GM12878 (cell line): ENCODE measurements around the gene PIERCE2. TPM values are rescaled to one million over a fixed set of nuclear protein-coding genes. Genes with fewer than 3 reads are reported as not detected.

ENCODE experiments used
- ATAC-seq: fragments of 200-7000 bp; cut with Tn5 transposase; 3 replicates; pipeline ENCODE4 v1.9.1; 2020; ENCODE audit warnings: mild to moderate bottlenecking, moderate library complexity
- BruUV-seq: library from RNA; stranded (reverse); fragments of 400-500 nt; replicated peaks from 2 replicates; lab custom pipeline; 2021; lab: Mats Ljungman, UMichigan
- CTCF ChIA-PET: fragments of 300-600 bp; sonication (Branson Sonifier 250); formaldehyde crosslinking; extraction: SDS; loops from one replicate; lab custom pipeline; 2021; ENCODE audit warnings: inconsistent platforms; lab: Yijun Ruan, JAX
- POLR2A ChIA-PET: fragments of 350-600 bp; formaldehyde crosslinking; extraction: SDS; loops from one replicate; lab custom pipeline; 2021; ENCODE audit warnings: inconsistent platforms; lab: Charles Lee
- RAD21 ChIA-PET: fragments of 300-600 bp; sonication (Branson Sonifier 250); formaldehyde crosslinking; loops from one replicate; lab custom pipeline; 2023; ENCODE audit warnings: antibody characterized with exemption; ENCODE audit not compliant: unreplicated experiment; lab: Charles Lee
- SMC1A ChIA-PET: fragments of 300-600 bp; sonication (Branson Sonifier 250); formaldehyde crosslinking; loops from one replicate; lab custom pipeline; 2023; ENCODE audit not compliant: unreplicated experiment, uncharacterized antibody; lab: Charles Lee
- DNase-seq: peaks from one replicate; pipeline ENCODE4 v3.0.0-alpha.2; 2011; ENCODE audit warnings: low read depth, low spot score
- FAIRE-seq: peaks from 3 replicates; lab custom pipeline; 2011; peaks lifted over from hg19 to GRCh38; lab: Jason Lieb, UNC
- H2AFZ ChIP-seq: 2 replicates; pipeline ENCODE4 v1.6.0; 2011; ENCODE audit warnings: low read depth, low read length, control low read depth; ENCODE audit not compliant: control insufficient read depth
- H3K27ac ChIP-seq: 2 replicates; pipeline ENCODE4 v1.5.1; 2011; ENCODE audit warnings: control low read depth; ENCODE audit not compliant: control insufficient read depth, insufficient read depth
- H3K27me3 ChIP-seq, 2 experiments: replicated peaks in 1 of 2; 2 replicates each; pipeline versions ENCODE4 v1.6.0 to v1.6.1; 2011; ENCODE audit warnings: low read length in 1 of 2; ENCODE audit not compliant: control insufficient read depth in 2 of 2, insufficient read depth in 2 of 2
- H3K36me3 ChIP-seq, 2 experiments: 2 replicates each; pipeline ENCODE4 v1.5.1; 2011; ENCODE audit warnings: low read length in 1 of 2; ENCODE audit not compliant: control insufficient read depth in 2 of 2, insufficient read depth in 2 of 2
- H3K4me1 ChIP-seq: 2 replicates; pipeline ENCODE4 v1.6.1; 2011; ENCODE audit warnings: mild to moderate bottlenecking, low read length, moderate library complexity, mixed read lengths; ENCODE audit not compliant: control insufficient read depth, insufficient read depth
- H3K4me2 ChIP-seq: 2 replicates; pipeline ENCODE4 v1.6.0; 2011; ENCODE audit warnings: control low read depth; ENCODE audit not compliant: control insufficient read depth, insufficient read depth
- H3K4me3 ChIP-seq: fragments of 200-600 bp; sonication (generic); 2 replicates; pipeline ENCODE4 v1.5.1; 2016
- H3K79me2 ChIP-seq: 2 replicates; pipeline ENCODE4 v1.6.0; 2011; ENCODE audit warnings: low read length; ENCODE audit not compliant: control insufficient read depth, insufficient read depth
- H3K9ac ChIP-seq: 2 replicates; pipeline ENCODE4 v1.8.0; 2011; ENCODE audit warnings: low read length, control low read depth, mixed read lengths; ENCODE audit not compliant: control insufficient read depth, insufficient read depth
- H3K9me3 ChIP-seq: replicated peaks from 3 replicates; pipeline ENCODE4 v1.5.1; 2011; ENCODE audit warnings: mild to moderate bottlenecking, low read length; ENCODE audit not compliant: control insufficient read depth, insufficient read depth
- H4K20me1 ChIP-seq: 2 replicates; pipeline ENCODE4 v1.6.0; 2011; ENCODE audit not compliant: control insufficient read depth, insufficient read depth
- CHD4 ChIP-seq: fragments of 200-600 bp; sonication (generic); IDR thresholded peaks from 2 replicates; pipeline ENCODE4 v1.6.1; 2016; ENCODE audit warnings: mild to moderate bottlenecking
- CREM ChIP-seq: IDR thresholded peaks from 2 replicates; pipeline ENCODE4 v1.6.1; 2014; ENCODE audit warnings: antibody characterized with exemption, low read depth
- KAT2A ChIP-seq: conservative IDR thresholded peaks from 2 replicates; pipeline ENCODE4 v1.6.1; 2011; ENCODE audit warnings: low read depth, low read length; ENCODE audit not compliant: control insufficient read depth
- NFYA ChIP-seq: IDR thresholded peaks from 2 replicates; pipeline ENCODE4 v1.6.1; 2011; ENCODE audit warnings: low read depth, mild to moderate bottlenecking, low read length, improper control_type of control experiment, borderline replicate concordance
- POLR2A ChIP-seq: IDR thresholded peaks from 2 replicates; pipeline ENCODE4 v1.6.1; 2011; ENCODE audit warnings: low read depth, mild to moderate bottlenecking, low read length
- RB1 ChIP-seq: fragments of 450-650 bp; formaldehyde crosslinking; IDR thresholded peaks from 2 replicates; pipeline ENCODE4 v1.6.1; 2017; ENCODE audit warnings: mild to moderate bottlenecking, borderline replicate concordance
- SIX5 ChIP-seq: IDR thresholded peaks from 2 replicates; pipeline ENCODE4 v1.6.1; 2011; ENCODE audit warnings: mild to moderate bottlenecking, low read depth, low read length, moderate library complexity; ENCODE audit not compliant: severe bottlenecking
- TCF7 ChIP-seq: IDR thresholded peaks from 2 replicates; pipeline ENCODE4 v1.6.1; 2014; ENCODE audit warnings: antibody characterized with exemption, borderline replicate concordance
- ZNF274 ChIP-seq: IDR thresholded peaks from one replicate; pipeline ENCODE4 v1.8.0; 2011; ENCODE audit not compliant: insufficient read length, insufficient read depth
- WGBS: methylation state at CpG from one replicate; pipeline ENCODE4 v1.1.6; 2016; ENCODE audit warnings: low lambda C conversion rate; ENCODE audit not compliant: insufficient replicate concordance, insufficient coverage; ENCODE audit errors: missing lambda C conversion rate; 5-methylcytosine and 5-hydroxymethylcytosine counted together
- in situ Hi-C: fragments of 300-500 bp; cut with MboI; formaldehyde crosslinking; loops from 9 replicates; pipeline ENCODE4 v1.14.3; 2018; ENCODE audit warnings: mixed read lengths
- intact Hi-C: fragments of 100-400 bp; cut with micrococcal nuclease; formaldehyde crosslinking; loops from one replicate; pipeline ENCODE4 v1.14.2; 2022; ENCODE audit not compliant: unreplicated experiment
- polyA plus RNA-seq, 11 experiments: library from polyadenylated mRNA; depleted of rRNA in 4 of 11; unstranded in 6 of 11; stranded (reverse) in 5 of 11; fragments of >200 nt; fragmentation: Nextera tagmentation in 4 of 11; fragmentation: Illumina TruSeq in 1 of 11; extraction: Ambion mirVana in 4 of 11; extraction: Trizol in 1 of 11; gene quantifications; 1 replicate in 1 of 11; 2 replicates in 10 of 11; pipeline versions ENCODE4 v1.2.1 to v1.2.3, GENCODE V29; 2011 to 2016; ENCODE audit warnings: inconsistent platforms in 2 of 11, missing spikeins in 2 of 11, low read depth in 1 of 11
- total RNA-seq, 4 experiments: library from RNA; depleted of rRNA in 3 of 4; stranded (reverse); fragments of >200 nt in 3 of 4; fragmentation: Illumina TruSeq in 1 of 4; extraction: Trizol in 1 of 4; gene quantifications; 2 replicates each; pipeline versions ENCODE4 v1.2.1 to v1.2.3, GENCODE V29; 2013 to 2021
- TF ChIP-seq, protein P1 (sequence below): fragments of 150-350 bp; IDR thresholded peaks from 2 replicates; pipeline ENCODE4 v1.6.1; 2016; ENCODE audit warnings: low read depth, low read length
- TF ChIP-seq, protein P2 (sequence below): IDR thresholded peaks from 2 replicates; pipeline ENCODE4 v1.6.1; 2011; ENCODE audit warnings: mild to moderate bottlenecking, low read depth, low read length, moderate library complexity; ENCODE audit not compliant: insufficient replicate concordance
- TF ChIP-seq, protein P3 (sequence below): IDR thresholded peaks from 2 replicates; pipeline ENCODE4 v1.6.1; 2012; ENCODE audit warnings: low read depth, low read length, improper control_type of control experiment
- TF ChIP-seq, protein P4 (sequence below): fragments of 450-650 bp; formaldehyde crosslinking; IDR thresholded peaks from 2 replicates; pipeline ENCODE4 v1.4.0; 2022; ENCODE audit warnings: mild to moderate bottlenecking, moderate library complexity

The PIERCE2 gene
- total and polyA plus RNA-seq, 10 of the 15 experiments (the other 5 are each of a cell fraction or from before 2014, with no cell fraction given): 0.33 to 1.4 (median 0.89) TPM; not detected in 1

DNA sequence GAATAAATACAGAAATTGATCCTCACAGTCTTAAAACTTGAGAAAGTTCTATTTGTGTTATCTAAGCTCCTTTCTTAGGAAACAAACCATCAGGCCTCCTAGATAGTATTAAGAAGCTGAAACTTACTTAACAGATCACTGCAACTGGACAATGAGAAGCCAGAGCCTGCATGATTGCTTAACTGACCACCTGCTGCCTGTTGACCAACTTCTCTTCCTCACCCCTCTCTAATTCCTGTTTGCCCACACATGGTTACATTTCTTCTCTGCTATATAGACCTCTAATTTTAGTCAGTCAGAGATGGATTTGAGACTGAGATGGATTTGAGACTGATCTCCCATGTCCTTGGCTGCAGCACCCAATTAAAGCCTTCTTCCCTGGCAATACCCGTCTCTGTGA lies 13.6 kb upstream of the PIERCE2 start:
- no peak overlapping the region for H3K4me3 ChIP-seq
- TF ChIP-seq, protein P1, sequence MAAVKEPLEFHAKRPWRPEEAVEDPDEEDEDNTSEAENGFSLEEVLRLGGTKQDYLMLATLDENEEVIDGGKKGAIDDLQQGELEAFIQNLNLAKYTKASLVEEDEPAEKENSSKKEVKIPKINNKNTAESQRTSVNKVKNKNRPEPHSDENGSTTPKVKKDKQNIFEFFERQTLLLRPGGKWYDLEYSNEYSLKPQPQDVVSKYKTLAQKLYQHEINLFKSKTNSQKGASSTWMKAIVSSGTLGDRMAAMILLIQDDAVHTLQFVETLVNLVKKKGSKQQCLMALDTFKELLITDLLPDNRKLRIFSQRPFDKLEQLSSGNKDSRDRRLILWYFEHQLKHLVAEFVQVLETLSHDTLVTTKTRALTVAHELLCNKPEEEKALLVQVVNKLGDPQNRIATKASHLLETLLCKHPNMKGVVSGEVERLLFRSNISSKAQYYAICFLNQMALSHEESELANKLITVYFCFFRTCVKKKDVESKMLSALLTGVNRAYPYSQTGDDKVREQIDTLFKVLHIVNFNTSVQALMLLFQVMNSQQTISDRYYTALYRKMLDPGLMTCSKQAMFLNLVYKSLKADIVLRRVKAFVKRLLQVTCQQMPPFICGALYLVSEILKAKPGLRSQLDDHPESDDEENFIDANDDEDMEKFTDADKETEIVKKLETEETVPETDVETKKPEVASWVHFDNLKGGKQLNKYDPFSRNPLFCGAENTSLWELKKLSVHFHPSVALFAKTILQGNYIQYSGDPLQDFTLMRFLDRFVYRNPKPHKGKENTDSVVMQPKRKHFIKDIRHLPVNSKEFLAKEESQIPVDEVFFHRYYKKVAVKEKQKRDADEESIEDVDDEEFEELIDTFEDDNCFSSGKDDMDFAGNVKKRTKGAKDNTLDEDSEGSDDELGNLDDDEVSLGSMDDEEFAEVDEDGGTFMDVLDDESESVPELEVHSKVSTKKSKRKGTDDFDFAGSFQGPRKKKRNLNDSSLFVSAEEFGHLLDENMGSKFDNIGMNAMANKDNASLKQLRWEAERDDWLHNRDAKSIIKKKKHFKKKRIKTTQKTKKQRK: no peak
- no peak for TF ChIP-seq CREM
- no peak for TF ChIP-seq SIX5
- TF ChIP-seq RB1: no peak
- no peak for TF ChIP-seq NFYA
- no peak for TF ChIP-seq ZNF274
- TF ChIP-seq, protein P2, sequence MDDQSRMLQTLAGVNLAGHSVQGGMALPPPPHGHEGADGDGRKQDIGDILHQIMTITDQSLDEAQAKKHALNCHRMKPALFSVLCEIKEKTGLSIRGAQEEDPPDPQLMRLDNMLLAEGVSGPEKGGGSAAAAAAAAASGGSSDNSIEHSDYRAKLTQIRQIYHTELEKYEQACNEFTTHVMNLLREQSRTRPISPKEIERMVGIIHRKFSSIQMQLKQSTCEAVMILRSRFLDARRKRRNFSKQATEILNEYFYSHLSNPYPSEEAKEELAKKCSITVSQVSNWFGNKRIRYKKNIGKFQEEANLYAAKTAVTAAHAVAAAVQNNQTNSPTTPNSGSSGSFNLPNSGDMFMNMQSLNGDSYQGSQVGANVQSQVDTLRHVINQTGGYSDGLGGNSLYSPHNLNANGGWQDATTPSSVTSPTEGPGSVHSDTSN: no peak
- TF ChIP-seq KAT2A: no peak
- TF ChIP-seq CHD4: no peak
- no peak for TF ChIP-seq TCF7
- TF ChIP-seq, protein P3, sequence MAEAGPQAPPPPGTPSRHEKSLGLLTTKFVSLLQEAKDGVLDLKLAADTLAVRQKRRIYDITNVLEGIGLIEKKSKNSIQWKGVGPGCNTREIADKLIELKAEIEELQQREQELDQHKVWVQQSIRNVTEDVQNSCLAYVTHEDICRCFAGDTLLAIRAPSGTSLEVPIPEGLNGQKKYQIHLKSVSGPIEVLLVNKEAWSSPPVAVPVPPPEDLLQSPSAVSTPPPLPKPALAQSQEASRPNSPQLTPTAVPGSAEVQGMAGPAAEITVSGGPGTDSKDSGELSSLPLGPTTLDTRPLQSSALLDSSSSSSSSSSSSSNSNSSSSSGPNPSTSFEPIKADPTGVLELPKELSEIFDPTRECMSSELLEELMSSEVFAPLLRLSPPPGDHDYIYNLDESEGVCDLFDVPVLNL: no peak
- TF ChIP-seq POLR2A: no peak
- TF ChIP-seq, protein P4, sequence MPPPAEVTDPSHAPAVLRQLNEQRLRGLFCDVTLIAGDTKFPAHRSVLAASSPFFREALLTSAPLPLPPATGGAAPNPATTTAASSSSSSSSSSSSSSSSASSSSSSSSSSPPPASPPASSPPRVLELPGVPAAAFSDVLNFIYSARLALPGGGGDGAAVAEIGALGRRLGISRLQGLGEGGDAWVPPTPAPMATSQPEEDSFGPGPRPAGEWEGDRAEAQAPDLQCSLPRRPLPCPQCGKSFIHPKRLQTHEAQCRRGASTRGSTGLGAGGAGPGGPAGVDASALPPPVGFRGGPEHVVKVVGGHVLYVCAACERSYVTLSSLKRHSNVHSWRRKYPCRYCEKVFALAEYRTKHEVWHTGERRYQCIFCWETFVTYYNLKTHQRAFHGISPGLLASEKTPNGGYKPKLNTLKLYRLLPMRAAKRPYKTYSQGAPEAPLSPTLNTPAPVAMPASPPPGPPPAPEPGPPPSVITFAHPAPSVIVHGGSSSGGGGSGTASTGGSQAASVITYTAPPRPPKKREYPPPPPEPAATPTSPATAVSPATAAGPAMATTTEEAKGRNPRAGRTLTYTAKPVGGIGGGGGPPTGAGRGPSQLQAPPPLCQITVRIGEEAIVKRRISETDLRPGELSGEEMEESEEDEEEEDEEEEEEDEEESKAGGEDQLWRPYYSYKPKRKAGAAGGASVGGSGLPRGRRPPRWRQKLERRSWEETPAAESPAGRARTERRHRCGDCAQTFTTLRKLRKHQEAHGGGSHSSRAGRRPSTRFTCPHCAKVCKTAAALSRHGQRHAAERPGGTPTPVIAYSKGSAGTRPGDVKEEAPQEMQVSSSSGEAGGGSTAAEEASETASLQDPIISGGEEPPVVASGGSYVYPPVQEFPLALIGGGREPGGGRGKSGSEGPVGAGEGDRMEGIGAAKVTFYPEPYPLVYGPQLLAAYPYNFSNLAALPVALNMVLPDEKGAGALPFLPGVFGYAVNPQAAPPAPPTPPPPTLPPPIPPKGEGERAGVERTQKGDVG (CRISPR knock-in tag): no peak
- H3K36me3 ChIP-seq: no peaks in the 10 kb centered on the region; a peak in 1 of 4 replicates
- in situ Hi-C loops (no loop called here), intact Hi-C loops (no loop called here)
- 100% methylated on average over 1 of the region's 1 CpG for WGBS
- CTCF ChIA-PET: interaction anchor here (0.6 kb wide), 1 partner anchor 257 kb away, joined by 3 read pairs; no protein-coding TSS in a partner anchor
- POLR2A ChIA-PET: no interaction called here
- no peaks in the 10 kb centered on the region for H3K4me1 ChIP-seq
- H3K9ac ChIP-seq: no peak overlapping the region
- FAIRE-seq (no peak), DNase-seq (no peak), ATAC-seq (no peak)
- H3K79me2 ChIP-seq: no peaks in the 10 kb centered on the region; the same call in 1 of the 2 replicates
- RAD21 ChIA-PET: no interaction called here
- no peak overlapping the region for H3K27ac ChIP-seq
- H3K9me3 ChIP-seq: no peaks in the 10 kb centered on the region; the same call in 2 of the 3 replicates
- BruUV-seq: no TSS peak
- no peak overlapping the region for H2AFZ ChIP-seq
- no peak overlapping the region for H3K4me2 ChIP-seq
- SMC1A ChIA-PET: interaction anchor here (0.7 to 1.2 kb wide), 2 partner anchors 15 to 30 kb away, joined by 3 to 4 read pairs; no protein-coding TSS in a partner anchor
- no peaks in the 10 kb centered on the region for H3K27me3 ChIP-seq
- no peaks in the 10 kb centered on the region for H4K20me1 ChIP-seq
